HCT116 (cell line): ENCODE measurements around the gene C1orf52.

ENCODE experiments used
- CTCF ChIP-seq, 3 experiments: fragments of 200-600 bp in 1 of 3; sonication (generic) in 1 of 3; IDR thresholded peaks in 2 of 3; conservative IDR thresholded peaks in 1 of 3; 2 replicates each; pipeline ENCODE4 v1.5.1; 2012 to 2017; ENCODE audit warnings: low read depth in 2 of 3, low read length in 2 of 3, antibody characterized with exemption in 1 of 3, borderline replicate concordance in 1 of 3, control low read depth in 1 of 3, mild to moderate bottlenecking in 1 of 3, mixed read lengths in 1 of 3, mixed run types in 1 of 3, moderate library complexity in 1 of 3; ENCODE audit not compliant: insufficient read depth in 1 of 3
- REST ChIP-seq: IDR thresholded peaks from 2 replicates; pipeline ENCODE4 v1.6.1; 2012; ENCODE audit warnings: low read depth
- YY1 ChIP-seq: IDR thresholded peaks from 2 replicates; pipeline ENCODE4 v1.6.1; 2011; ENCODE audit warnings: low read length, low read depth, moderate library complexity, mild to moderate bottlenecking; ENCODE audit not compliant: insufficient replicate concordance; ENCODE audit errors: extremely low read depth

GRCh38 chr1:85295654-85296053, 36.2 kb upstream of the C1orf52 start:
- no peak for TF ChIP-seq CTCF (IDR thresholded peaks at IDR 0.05 in 2 of 3, conservative IDR thresholded peaks at IDR 0.05 in 1 of 3; ENCODE audit: borderline replicate concordance in 1 of 3, insufficient read depth in 1 of 3, low read depth in 2 of 3, low read length in 2 of 3)
- no peak for TF ChIP-seq YY1
- no peak for TF ChIP-seq REST
